PC-9 (cell line): ENCODE data around the gene RAVER1.

Experiments
- EZH2 ChIP-seq: fragments of 200-600 bp; sonication (generic); IDR thresholded peaks from 2 replicates; pipeline ENCODE4 v1.8.0; 2017; ENCODE audit warnings: antibody characterized with exemption, low read depth
- TF ChIP-seq, protein P1 (sequence below): fragments of 200-600 bp; sonication (generic); conservative IDR thresholded peaks from 2 replicates; pipeline ENCODE4 v1.6.1; 2017; ENCODE audit warnings: mixed run types, antibody characterized with exemption, mild to moderate bottlenecking, moderate library complexity

DNA sequence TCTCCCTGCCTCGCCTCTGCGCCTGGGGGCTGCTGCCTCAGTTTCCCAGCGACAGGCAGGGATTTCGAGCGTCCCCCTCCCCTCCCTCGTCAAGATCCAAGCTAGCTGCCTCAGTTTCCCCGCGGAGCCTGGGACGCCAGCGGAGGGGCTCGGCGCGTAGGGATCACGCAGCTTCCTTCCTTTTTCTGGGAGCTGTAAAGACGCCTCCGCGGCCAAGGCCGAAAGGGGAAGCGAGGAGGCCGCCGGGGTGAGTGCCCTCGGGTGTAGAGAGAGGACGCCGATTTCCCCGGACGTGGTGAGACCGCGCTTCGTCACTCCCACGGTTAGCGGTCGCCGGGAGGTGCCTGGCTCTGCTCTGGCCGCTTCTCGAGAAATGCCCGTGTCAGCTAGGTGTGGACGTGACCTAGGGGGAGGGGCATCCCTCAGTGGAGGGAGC, 63.1 kb downstream of the RAVER1 start:
- no peak for TF ChIP-seq EZH2
- TF ChIP-seq, protein P1, sequence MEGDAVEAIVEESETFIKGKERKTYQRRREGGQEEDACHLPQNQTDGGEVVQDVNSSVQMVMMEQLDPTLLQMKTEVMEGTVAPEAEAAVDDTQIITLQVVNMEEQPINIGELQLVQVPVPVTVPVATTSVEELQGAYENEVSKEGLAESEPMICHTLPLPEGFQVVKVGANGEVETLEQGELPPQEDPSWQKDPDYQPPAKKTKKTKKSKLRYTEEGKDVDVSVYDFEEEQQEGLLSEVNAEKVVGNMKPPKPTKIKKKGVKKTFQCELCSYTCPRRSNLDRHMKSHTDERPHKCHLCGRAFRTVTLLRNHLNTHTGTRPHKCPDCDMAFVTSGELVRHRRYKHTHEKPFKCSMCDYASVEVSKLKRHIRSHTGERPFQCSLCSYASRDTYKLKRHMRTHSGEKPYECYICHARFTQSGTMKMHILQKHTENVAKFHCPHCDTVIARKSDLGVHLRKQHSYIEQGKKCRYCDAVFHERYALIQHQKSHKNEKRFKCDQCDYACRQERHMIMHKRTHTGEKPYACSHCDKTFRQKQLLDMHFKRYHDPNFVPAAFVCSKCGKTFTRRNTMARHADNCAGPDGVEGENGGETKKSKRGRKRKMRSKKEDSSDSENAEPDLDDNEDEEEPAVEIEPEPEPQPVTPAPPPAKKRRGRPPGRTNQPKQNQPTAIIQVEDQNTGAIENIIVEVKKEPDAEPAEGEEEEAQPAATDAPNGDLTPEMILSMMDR, result no peak
